GM18861 (cell line): ENCODE results near the gene IFNA1.
"Not testable (repeated sequence)": the region's sequence is repeated elsewhere in the genome, so short reads cannot be mapped to it uniquely, and the experiment has no call there.

ENCODE experiments used
- ATAC-seq: cut with Tn5 transposase; IDR thresholded peaks from one replicate; pipeline ENCODE4 v1.9.1; 2021; ENCODE audit not compliant: unreplicated experiment

The IFNA1 gene

GRCh38 chr9:21443849-21444625, 3.8 kb downstream of the IFNA1 start:
- peak; percentile 89 for ATAC-seq

GRCh38 chr9:21449312-21449711, 9.1 kb downstream of the IFNA1 start:
- ATAC-seq, result not testable (repeated sequence)

- ATAC-seq, result no peak
Observed at GRCh38 chr9:21450733-21451394, 10.6 kb downstream of the IFNA1 start.

- ATAC-seq, result no peak
Observed at GRCh38 chr9:21452681-21453080, 12.4 kb downstream of the IFNA1 start.

- no peak for ATAC-seq
Observed at GRCh38 chr9:21454149-21454548, 13.9 kb downstream of the IFNA1 start.

- peak; percentile 89 for ATAC-seq
Observed at GRCh38 chr9:21455320-21455719, 15.1 kb downstream of the IFNA1 start.

GRCh38 chr9:21461377-21461776, 21.1 kb downstream of the IFNA1 start:
- ATAC-seq, result no peak

- ATAC-seq, result no peak
Observed at GRCh38 chr9:21465138-21465537, 24.9 kb downstream of the IFNA1 start.

GRCh38 chr9:21465859-21466518, 25.8 kb downstream of the IFNA1 start:
- no peak for ATAC-seq

GRCh38 chr9:21470126-21470525, 29.9 kb downstream of the IFNA1 start:
- no peak for ATAC-seq

- ATAC-seq, result no peak
Observed at GRCh38 chr9:21473236-21473635, 33.0 kb downstream of the IFNA1 start.

- ATAC-seq, result no peak
Observed at GRCh38 chr9:21477466-21477865, 37.2 kb downstream of the IFNA1 start.

- no peak for ATAC-seq
Observed at GRCh38 chr9:21479152-21479702, 39.0 kb downstream of the IFNA1 start.

- ATAC-seq, result no peak
Observed at GRCh38 chr9:21481470-21482056, 41.3 kb downstream of the IFNA1 start.

GRCh38 chr9:21482213-21482612, 42.0 kb downstream of the IFNA1 start, which contains the start of gene IFNE:
Gene IFNE (minus strand): TSS chr9:21482313. CDS start chr9:21481694, 619 bp downstream.
- no peak for ATAC-seq
